OCI-LY7 (cell line): ENCODE measurements around the gene FZD2. TPM values are rescaled to one million over a fixed set of nuclear protein-coding genes. Genes with fewer than 3 reads are reported as not detected.

Experiments used
- BruUV-seq: library from RNA; stranded (reverse); fragments of 400-500 nt; replicated peaks from 2 replicates; lab custom pipeline; 2021; lab: Mats Ljungman, UMichigan
- CTCF ChIA-PET: fragments of 300-600 bp; sonication (Branson Sonifier 250); formaldehyde crosslinking; loops from one replicate; lab custom pipeline; 2022; ENCODE audit warnings: antibody characterized with exemption; ENCODE audit not compliant: unreplicated experiment; lab: Charles Lee
- POLR2A ChIA-PET: fragments of 300-600 bp; sonication (Branson Sonifier 250); formaldehyde crosslinking; loops from one replicate; lab custom pipeline; 2022; ENCODE audit warnings: antibody characterized with exemption; lab: Charles Lee
- DNase-seq: peaks from one replicate; pipeline ENCODE4 v3.0.0-alpha.2; 2015; ENCODE audit warnings: low spot score
- H2AFZ ChIP-seq: fragments of 200-600 bp; sonication (generic), shearing (Covaris generic); 2 replicates; pipeline ENCODE4 v1.6.1; 2014; ENCODE audit warnings: mild to moderate bottlenecking, antibody characterized with exemption, low read length, moderate library complexity
- H3K27ac ChIP-seq: fragments of 200-600 bp; sonication (generic); 2 replicates; pipeline ENCODE4 v1.5.1; 2014; ENCODE audit warnings: mixed run types, low read depth, mild to moderate bottlenecking, moderate library complexity, low read length, inconsistent platforms; ENCODE audit not compliant: poor library complexity, severe bottlenecking
- H3K36me3 ChIP-seq: fragments of 200-600 bp; sonication (generic); 2 replicates; pipeline ENCODE4 v1.6.1; 2014; ENCODE audit warnings: mild to moderate bottlenecking, antibody characterized with exemption, low read length, moderate library complexity, mixed read lengths; ENCODE audit not compliant: insufficient read depth
- H3K4me1 ChIP-seq: fragments of 200-600 bp; sonication (generic); 2 replicates; pipeline ENCODE4 v1.5.1; 2014; ENCODE audit warnings: mild to moderate bottlenecking, low read length; ENCODE audit not compliant: insufficient read depth, poor library complexity, severe bottlenecking
- H3K4me2 ChIP-seq: fragments of 200-600 bp; sonication (generic); 2 replicates; pipeline ENCODE4 v1.6.1; 2014; ENCODE audit warnings: mild to moderate bottlenecking, low read length
- H3K4me3 ChIP-seq: fragments of 200-600 bp; sonication (generic); 2 replicates; pipeline ENCODE4 v1.5.1; 2014; ENCODE audit warnings: mild to moderate bottlenecking, low read depth, low read length; ENCODE audit not compliant: poor library complexity, severe bottlenecking
- H3K79me2 ChIP-seq: fragments of 200-600 bp; sonication (generic); 2 replicates; pipeline ENCODE4 v1.6.1; 2016; ENCODE audit warnings: low read depth, mild to moderate bottlenecking, low read length, moderate library complexity, mixed read lengths; ENCODE audit not compliant: insufficient read depth
- H3K9me2 ChIP-seq: fragments of 200-600 bp; sonication (generic); 2 replicates; pipeline ENCODE4 v1.6.1; 2016; ENCODE audit warnings: mild to moderate bottlenecking, low read length, mixed read lengths; ENCODE audit not compliant: insufficient read depth
- H3K9me3 ChIP-seq: fragments of 200-600 bp; sonication (generic); 2 replicates; pipeline ENCODE4 v1.6.1; 2014; ENCODE audit warnings: mild to moderate bottlenecking, mixed run types, low read length, mixed read lengths
- H4K20me1 ChIP-seq: fragments of 200-600 bp; sonication (generic); 2 replicates; pipeline ENCODE4 v1.6.1; 2014; ENCODE audit warnings: mild to moderate bottlenecking, antibody characterized with exemption, low read length, moderate library complexity, mixed read lengths; ENCODE audit not compliant: insufficient read depth
- EZH2phosphoT487 ChIP-seq: fragments of 200-600 bp; sonication (generic); IDR thresholded peaks from 2 replicates; pipeline ENCODE4 v1.6.1; 2018; ENCODE audit warnings: low read depth, borderline replicate concordance, mild to moderate bottlenecking, mixed run types, antibody characterized with exemption, low read length, moderate library complexity, mixed read lengths
- intact Hi-C: fragments of 100-400 bp; cut with micrococcal nuclease; formaldehyde crosslinking; loops from one replicate; pipeline ENCODE4 v1.10.0; 2022; ENCODE audit not compliant: unreplicated experiment
- total RNA-seq, 2 experiments: library from RNA; depleted of rRNA in 1 of 2; stranded (reverse); fragments of >200 nt in 1 of 2; shearing (Covaris generic) in 1 of 2; gene quantifications; 2 replicates each; pipeline ENCODE4 v1.2.3, GENCODE V29; 2014 to 2022
- TF ChIP-seq, protein P1 (sequence below): fragments of 200-600 bp; sonication (generic); conservative IDR thresholded peaks from 2 replicates; pipeline ENCODE4 v1.5.1; 2014; ENCODE audit warnings: mild to moderate bottlenecking, antibody characterized with exemption, low read length, moderate library complexity, mixed read lengths

Gene FZD2
- total RNA-seq, 2 experiments from 2014 or later: 3.7 to 9.2 TPM

DNA sequence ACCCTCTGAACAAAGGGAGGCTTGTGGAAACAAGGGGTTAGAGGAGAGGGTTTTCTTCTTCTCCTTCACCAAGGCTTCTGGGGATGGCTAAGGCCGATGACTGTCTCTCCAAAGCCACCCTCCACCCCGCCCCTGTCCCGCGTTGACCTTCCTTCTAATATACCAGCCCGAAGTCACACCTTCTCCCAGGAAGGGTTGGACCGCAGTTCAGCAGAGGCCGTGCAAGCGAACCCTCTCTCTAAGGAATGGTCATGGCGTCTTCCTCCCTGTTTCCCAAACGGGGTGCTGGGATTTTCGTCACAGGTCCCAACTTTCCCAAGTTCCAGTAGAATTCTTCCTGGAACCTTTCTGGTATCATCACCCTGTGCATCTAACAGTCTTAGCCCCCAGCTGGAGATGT is 49.4 kb downstream of the FZD2 start:
- H3K36me3 ChIP-seq: no peaks in the 10 kb centered on the region
- BruUV-seq: no TSS peak
- DNase-seq: no peak
- no peaks in the 10 kb centered on the region for H3K9me3 ChIP-seq
- no peak overlapping the region for H3K4me2 ChIP-seq
- H3K4me1 ChIP-seq: no peaks in the 10 kb centered on the region
- intact Hi-C loops: no loop called here
- H2AFZ ChIP-seq: no peak overlapping the region
- H3K27ac ChIP-seq: no peak overlapping the region
- H3K4me3 ChIP-seq: no peak overlapping the region
- H4K20me1 ChIP-seq: no peaks in the 10 kb centered on the region; the same call in 1 of the 2 replicates
- H3K79me2 ChIP-seq: no peaks in the 10 kb centered on the region
- no peak for TF ChIP-seq EZH2phosphoT487
- TF ChIP-seq, protein P1, sequence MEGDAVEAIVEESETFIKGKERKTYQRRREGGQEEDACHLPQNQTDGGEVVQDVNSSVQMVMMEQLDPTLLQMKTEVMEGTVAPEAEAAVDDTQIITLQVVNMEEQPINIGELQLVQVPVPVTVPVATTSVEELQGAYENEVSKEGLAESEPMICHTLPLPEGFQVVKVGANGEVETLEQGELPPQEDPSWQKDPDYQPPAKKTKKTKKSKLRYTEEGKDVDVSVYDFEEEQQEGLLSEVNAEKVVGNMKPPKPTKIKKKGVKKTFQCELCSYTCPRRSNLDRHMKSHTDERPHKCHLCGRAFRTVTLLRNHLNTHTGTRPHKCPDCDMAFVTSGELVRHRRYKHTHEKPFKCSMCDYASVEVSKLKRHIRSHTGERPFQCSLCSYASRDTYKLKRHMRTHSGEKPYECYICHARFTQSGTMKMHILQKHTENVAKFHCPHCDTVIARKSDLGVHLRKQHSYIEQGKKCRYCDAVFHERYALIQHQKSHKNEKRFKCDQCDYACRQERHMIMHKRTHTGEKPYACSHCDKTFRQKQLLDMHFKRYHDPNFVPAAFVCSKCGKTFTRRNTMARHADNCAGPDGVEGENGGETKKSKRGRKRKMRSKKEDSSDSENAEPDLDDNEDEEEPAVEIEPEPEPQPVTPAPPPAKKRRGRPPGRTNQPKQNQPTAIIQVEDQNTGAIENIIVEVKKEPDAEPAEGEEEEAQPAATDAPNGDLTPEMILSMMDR: no peak
- CTCF ChIA-PET: no interaction called here
- no peaks in the 10 kb centered on the region for H3K9me2 ChIP-seq
- POLR2A ChIA-PET: no interaction called here

DNA sequence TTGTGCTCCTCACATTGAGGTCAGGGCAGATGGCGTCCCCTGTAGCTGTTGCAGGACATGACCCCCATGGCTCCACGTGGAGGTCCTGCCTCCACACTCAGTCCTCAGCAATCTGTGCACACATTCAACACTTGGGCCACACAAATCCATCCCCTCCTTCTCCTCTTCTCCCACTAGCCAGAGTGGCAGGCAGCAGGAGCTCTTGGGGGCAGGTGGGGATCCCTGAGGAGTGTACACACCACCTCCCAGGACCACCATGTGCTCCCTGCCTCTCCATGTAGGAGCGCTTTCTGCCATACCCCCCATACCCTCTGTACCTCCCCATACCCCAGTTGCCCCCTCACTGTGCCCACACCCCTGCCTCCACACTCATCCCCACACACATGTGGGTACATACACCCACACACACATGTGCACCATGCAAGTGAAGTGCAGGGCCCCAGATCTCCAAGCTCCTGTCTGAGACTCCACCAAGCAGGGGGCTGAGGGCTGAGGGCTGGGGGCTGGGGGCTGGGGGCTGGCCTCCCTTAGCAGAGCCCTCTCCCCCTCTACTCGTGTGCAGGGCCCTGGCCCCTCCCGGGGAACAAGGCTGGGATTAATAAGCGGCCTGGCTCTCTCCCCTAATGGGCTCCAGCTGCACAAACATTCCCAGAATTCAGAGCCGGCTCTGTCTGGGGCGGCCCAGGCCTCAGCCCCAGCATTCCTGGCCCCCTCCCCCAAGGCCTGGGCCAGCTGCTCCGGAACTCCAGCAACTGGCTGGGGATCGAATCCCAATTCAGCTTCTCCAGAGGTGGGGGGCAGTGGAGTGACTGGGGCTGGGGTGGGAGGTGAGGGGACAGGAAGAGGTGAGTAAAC is 50.8 kb downstream of the FZD2 start:
- Histone ChIP-seq H3K36me3 (no peaks in the 10 kb centered on the region), H3K79me2 (no peaks in the 10 kb centered on the region), H3K27ac (no peak overlapping the region), H4K20me1 (no peaks in the 10 kb centered on the region; the same call in 1 of the 2 replicates), H3K4me1 (no peaks in the 10 kb centered on the region), H3K4me3 (no peak overlapping the region), H3K9me3 (no peaks in the 10 kb centered on the region), H3K9me2 (no peaks in the 10 kb centered on the region), H3K4me2 (no peak overlapping the region), H2AFZ (no peak overlapping the region)
- ChIA-PET CTCF (interaction anchor here (0.6 kb wide), 2 partner anchors 136 to 657 kb away, joined by 4 to 14 read pairs; no protein-coding TSS in a partner anchor), POLR2A (interaction anchor here (0.6 kb wide), 1 partner anchor 195 kb away, joined by 5 read pairs; no protein-coding TSS in a partner anchor)
- intact Hi-C loops: no loop called here
- no peak for TF ChIP-seq EZH2phosphoT487
- TF ChIP-seq, protein P1: no peak
- BruUV-seq: no TSS peak
- no peak for DNase-seq
